ENCODE results near the gene RAB3IL1. TPM values are rescaled to one million over a fixed set of nuclear protein-coding genes. Genes with fewer than 3 reads are reported as not detected.
A peak's percentile ranks its signal among the peaks of the same experiment; 100 is the strongest.

RAB3IL1 gene
- total RNA-seq, 1 donor from 2014 or later: 10.6 TPM

DNA sequence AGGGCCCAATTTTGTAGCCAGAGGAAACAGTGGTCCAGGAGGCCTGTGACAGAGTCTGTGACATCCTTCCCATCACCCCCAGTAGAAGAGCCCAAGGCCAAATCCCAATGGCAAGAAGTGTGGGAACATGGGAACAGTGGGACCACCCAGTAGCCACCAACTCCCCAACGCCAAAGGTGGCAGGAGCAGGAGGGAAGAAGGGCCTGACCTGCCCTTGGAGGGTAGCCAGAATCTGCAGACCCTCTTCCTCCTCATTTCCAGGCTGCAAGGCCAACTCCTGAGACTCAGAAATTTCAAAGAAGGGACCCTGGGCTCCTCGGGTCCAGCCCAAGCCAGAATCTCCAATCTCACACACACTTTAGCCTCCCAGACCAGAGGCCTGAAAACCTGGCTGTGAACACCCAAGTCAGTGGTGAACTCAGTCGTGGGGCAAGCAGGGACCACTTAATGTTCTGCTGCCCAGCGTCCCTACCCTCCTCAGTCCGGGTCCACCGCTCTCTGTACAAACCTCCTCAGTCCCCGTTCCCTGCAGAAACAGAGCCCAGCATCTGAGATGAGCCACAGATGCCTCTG is 6.2 kb downstream of the RAB3IL1 start:
- Mint-ChIP-seq H3K27ac (peak overlapping the region; percentile 64), H3K4me3 (no peak overlapping the region)
- no peak for DNase-seq (ENCODE audit: low spot score in 2 of 2, unreplicated experiment in 2 of 2)

GRCh38 chr11:61910187-61911127 is 6.9 kb downstream of the RAB3IL1 start:
- H3K4me3 Mint-ChIP-seq: no peak overlapping the region
- peaks cover 13% of the 10 kb centered on the region for H3K4me1 Mint-ChIP-seq
- TF ChIP-seq CTCF (IDR thresholded peaks at IDR 0.05; ENCODE audit: unreplicated experiment): no peak
- H3K9me3 Mint-ChIP-seq: no peaks in the 10 kb centered on the region
- H3K36me3 Mint-ChIP-seq: no peaks in the 10 kb centered on the region
- no peak for DNase-seq (ENCODE audit: low spot score in 2 of 2, unreplicated experiment in 2 of 2)
- H3K27ac Mint-ChIP-seq: no peak overlapping the region
- H3K27me3 Mint-ChIP-seq (ENCODE audit: low read depth): peaks cover 3% of the 10 kb centered on the region

More for the DNA sequence above, 6.2 kb downstream of the RAB3IL1 start:
- no peaks in the 10 kb centered on the region for H3K9me3 Mint-ChIP-seq
- peaks cover 13% of the 10 kb centered on the region for H3K4me1 Mint-ChIP-seq
- TF ChIP-seq CTCF (IDR thresholded peaks at IDR 0.05; ENCODE audit: unreplicated experiment): no peak
- H3K27me3 Mint-ChIP-seq (ENCODE audit: low read depth): peaks cover 7% of the 10 kb centered on the region
- no peaks in the 10 kb centered on the region for H3K36me3 Mint-ChIP-seq

DNA sequence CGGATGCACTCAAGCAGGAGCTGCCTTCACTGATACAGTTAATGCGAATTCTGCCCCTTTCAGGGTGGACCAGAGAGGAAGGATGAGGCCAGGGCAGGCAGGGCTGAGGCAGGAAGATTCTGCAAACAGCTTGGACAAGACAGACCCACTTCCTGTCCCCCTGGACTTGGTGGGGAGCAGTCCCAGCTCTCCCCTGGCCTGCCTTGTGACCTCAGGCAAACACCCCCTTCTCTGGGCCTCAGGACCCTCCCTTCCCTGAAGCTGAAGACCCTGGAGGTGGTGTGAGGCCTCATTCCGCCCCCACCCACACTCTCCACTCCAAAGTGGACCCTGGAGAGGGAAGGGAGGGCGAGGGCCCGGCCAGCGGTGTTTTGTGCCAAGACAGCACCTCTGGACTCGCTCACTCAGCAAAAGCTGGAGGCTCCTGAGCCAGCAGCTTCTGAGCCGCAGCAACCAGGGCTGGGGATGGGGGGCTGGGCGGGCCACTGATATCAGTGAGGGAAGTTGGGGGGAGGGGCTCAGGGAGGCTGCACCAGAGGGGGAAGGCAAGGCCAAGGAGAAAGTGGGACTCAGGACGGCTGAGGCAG is 8.5 kb downstream of the RAB3IL1 start:
- Mint-ChIP-seq H3K36me3 (no peaks in the 10 kb centered on the region), H3K27ac (peak overlapping the region; percentile 64), H3K4me1 (peaks cover 18% of the 10 kb centered on the region), H3K4me3 (no peak overlapping the region), H3K27me3 (ENCODE audit: low read depth) (no peaks in the 10 kb centered on the region), H3K9me3 (no peaks in the 10 kb centered on the region)
- no peak for TF ChIP-seq CTCF (IDR thresholded peaks at IDR 0.05; ENCODE audit: unreplicated experiment)
- DNase-seq (ENCODE audit: low spot score in 2 of 2, unreplicated experiment in 2 of 2): no peak

GRCh38 chr11:61907871-61908729 is 9.3 kb downstream of the RAB3IL1 start:
- Mint-ChIP-seq H3K27ac (peak overlapping the region; percentile 64), H3K9me3 (no peaks in the 10 kb centered on the region)

More at GRCh38 chr11:61907871-61908729, 9.3 kb downstream of the RAB3IL1 start:
- no peaks in the 10 kb centered on the region for H3K36me3 Mint-ChIP-seq
- DNase-seq (ENCODE audit: low spot score in 2 of 2, unreplicated experiment in 2 of 2): no peak
- H3K4me3 Mint-ChIP-seq: no peak overlapping the region
- no peaks in the 10 kb centered on the region for H3K27me3 Mint-ChIP-seq (ENCODE audit: low read depth)
- peaks cover 18% of the 10 kb centered on the region for H3K4me1 Mint-ChIP-seq
- no peak for TF ChIP-seq CTCF (IDR thresholded peaks at IDR 0.05; ENCODE audit: unreplicated experiment)

Data from mesothelial cell of epicardium (in vitro differentiated cells).